ENCODE measurements around the gene DNAH1. TPM values are rescaled to one million over a fixed set of nuclear protein-coding genes. Genes with fewer than 3 reads are reported as not detected.

Gene DNAH1
- total RNA-seq, 2 donors from 2014 or later = 1.5 to 2.5 TPM

DNA sequence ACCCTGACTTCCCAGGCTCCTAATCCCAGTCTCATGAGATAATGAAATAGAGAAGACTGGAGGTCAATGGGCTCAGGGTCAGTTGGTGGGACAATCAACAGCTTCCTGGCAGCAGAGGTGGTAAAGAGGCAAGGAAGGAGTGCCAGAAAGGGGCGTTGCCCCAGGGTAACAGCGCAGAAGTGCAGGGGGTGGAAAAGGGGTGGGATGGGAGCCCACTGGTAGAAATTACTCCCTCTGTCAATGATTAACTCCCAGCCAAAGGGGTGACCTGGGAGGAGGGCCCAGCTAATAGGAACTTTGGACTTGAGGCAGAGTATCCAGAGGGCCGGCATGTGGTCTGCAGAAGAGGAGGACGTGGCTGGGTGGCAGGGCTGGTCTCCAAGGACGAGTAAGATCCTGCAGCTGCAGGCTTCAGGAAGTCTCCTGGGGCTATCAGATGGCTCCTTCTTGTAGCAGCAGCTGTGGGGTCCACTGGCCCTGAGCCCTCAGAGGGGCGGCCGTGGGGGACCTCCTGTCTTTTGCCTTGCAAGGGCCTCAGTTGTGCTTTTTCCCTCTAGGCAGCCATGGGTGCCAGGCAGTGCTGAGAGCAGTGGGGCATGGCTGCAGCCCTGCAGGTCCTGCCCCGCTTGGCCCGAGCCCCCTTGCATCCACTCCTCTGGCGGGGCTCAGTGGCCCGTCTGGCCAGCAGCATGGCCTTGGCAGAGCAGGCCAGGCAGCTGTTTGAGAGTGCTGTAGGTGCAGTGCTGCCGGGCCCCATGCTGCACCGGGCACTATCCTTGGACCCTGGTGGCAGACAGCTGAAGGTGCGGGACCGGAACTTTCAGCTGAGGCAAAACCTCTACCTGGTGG lies 26.1 kb upstream of the DNAH1 start:
- peaks cover 0 to 25% of the 10 kb centered on the region in 2 donors for H3K4me1 ChIP-seq
- H3K9me3 ChIP-seq = no peaks in the 10 kb centered on the region
- peaks cover 17% of the 10 kb centered on the region for H3K36me3 ChIP-seq
- TF ChIP-seq, protein P1, sequence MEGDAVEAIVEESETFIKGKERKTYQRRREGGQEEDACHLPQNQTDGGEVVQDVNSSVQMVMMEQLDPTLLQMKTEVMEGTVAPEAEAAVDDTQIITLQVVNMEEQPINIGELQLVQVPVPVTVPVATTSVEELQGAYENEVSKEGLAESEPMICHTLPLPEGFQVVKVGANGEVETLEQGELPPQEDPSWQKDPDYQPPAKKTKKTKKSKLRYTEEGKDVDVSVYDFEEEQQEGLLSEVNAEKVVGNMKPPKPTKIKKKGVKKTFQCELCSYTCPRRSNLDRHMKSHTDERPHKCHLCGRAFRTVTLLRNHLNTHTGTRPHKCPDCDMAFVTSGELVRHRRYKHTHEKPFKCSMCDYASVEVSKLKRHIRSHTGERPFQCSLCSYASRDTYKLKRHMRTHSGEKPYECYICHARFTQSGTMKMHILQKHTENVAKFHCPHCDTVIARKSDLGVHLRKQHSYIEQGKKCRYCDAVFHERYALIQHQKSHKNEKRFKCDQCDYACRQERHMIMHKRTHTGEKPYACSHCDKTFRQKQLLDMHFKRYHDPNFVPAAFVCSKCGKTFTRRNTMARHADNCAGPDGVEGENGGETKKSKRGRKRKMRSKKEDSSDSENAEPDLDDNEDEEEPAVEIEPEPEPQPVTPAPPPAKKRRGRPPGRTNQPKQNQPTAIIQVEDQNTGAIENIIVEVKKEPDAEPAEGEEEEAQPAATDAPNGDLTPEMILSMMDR (IDR thresholded peaks at IDR 0.05) = no peak
- no peak overlapping the region for H3K27ac ChIP-seq
- no peak overlapping the region for H3K4me3 ChIP-seq
- DNase-seq (ENCODE audit: low spot score) = no peak
- no peaks in the 10 kb centered on the region for H3K27me3 ChIP-seq

DNA sequence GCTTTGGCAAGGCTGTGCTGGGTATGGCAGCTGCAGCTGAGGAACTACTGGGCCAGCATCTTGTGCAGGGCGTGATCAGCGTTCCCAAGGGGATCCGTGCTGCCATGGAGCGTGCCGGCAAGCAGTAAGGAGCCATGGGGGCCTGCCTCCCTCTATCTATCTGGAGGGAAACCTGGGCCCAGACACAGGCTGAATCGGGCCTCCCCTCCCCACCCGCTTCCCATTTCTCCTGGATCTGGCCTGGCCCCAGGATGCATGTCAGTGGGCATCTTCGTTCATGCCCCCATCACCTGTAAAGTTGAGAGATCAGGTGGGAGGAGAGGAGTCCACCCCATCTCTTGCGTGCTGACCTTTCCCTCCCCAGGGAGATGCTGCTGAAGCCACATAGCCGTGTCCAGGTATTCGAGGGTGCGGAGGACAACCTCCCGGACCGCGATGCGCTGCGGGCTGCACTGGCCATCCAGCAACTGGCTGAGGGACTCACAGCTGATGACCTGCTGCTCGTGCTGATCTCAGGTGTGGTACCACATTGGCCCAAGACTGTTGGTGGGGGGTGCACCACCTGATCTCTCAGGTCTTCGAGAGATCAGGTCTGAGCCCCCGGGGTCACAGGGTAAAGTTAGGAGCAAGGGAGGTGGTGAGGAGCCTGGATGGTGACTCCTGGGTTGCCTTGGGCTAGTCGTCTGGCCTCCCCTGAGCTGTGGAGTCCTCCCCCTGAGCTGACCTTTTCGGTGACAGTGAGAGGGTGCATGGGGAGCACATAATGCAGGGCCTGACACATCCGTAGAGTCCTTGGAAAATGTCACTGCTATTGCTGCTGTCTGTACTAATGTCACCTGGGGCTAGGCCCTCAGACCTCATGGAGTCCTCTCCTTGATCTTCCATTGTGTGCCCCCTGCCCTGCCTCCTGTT lies 25.3 kb upstream of the DNAH1 start:
- TF ChIP-seq, protein P1 (IDR thresholded peaks at IDR 0.05) = no peak
- Histone ChIP-seq H3K9me3 (no peaks in the 10 kb centered on the region), H3K36me3 (peaks cover 17% of the 10 kb centered on the region), H3K27ac (no peak overlapping the region), H3K4me3 (no peak overlapping the region), H3K4me1 (peaks cover 0 to 25% of the 10 kb centered on the region in 2 donors), H3K27me3 (no peaks in the 10 kb centered on the region)
- no peak for DNase-seq (ENCODE audit: low spot score)

DNA sequence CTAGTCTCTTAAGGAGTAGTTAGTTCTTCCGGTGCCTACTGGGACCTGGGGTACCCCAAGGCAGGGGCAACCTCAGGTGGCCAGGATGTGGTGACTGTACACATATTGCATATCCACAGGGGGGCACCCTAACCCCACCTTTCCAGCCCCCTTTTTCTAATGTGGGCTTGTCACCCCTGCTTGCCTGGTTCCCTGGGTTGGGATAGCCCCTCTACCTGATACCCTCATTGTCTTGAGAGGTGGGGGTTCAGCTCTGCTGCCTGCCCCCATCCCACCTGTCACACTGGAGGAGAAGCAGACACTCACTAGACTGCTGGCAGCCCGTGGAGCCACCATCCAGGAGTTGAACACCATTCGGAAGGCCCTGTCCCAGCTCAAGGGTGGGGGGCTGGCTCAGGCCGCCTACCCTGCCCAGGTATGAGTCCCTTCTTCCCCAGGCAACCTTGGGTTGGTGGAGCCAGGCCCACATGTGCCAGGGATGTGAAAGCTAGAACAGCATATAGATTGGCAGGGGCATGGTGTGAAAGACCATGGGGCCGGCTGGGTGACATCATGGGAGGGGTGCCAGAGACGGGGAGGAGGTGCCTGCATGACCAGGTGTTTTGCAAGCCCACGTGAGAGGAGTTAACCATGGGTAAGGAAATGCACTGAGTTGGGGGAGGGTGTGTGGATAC lies 24.5 kb upstream of the DNAH1 start:
- H3K36me3 ChIP-seq = peaks cover 17% of the 10 kb centered on the region
- no peak for DNase-seq (ENCODE audit: low spot score)
- no peak overlapping the region for H3K27ac ChIP-seq
- H3K4me3 ChIP-seq = no peak overlapping the region
- no peaks in the 10 kb centered on the region for H3K27me3 ChIP-seq
- no peaks in the 10 kb centered on the region for H3K9me3 ChIP-seq
- TF ChIP-seq, protein P1 (IDR thresholded peaks at IDR 0.05) = peak; percentile 18 to 64
- H3K4me1 ChIP-seq = peaks cover 0 to 21% of the 10 kb centered on the region in 2 donors

DNA sequence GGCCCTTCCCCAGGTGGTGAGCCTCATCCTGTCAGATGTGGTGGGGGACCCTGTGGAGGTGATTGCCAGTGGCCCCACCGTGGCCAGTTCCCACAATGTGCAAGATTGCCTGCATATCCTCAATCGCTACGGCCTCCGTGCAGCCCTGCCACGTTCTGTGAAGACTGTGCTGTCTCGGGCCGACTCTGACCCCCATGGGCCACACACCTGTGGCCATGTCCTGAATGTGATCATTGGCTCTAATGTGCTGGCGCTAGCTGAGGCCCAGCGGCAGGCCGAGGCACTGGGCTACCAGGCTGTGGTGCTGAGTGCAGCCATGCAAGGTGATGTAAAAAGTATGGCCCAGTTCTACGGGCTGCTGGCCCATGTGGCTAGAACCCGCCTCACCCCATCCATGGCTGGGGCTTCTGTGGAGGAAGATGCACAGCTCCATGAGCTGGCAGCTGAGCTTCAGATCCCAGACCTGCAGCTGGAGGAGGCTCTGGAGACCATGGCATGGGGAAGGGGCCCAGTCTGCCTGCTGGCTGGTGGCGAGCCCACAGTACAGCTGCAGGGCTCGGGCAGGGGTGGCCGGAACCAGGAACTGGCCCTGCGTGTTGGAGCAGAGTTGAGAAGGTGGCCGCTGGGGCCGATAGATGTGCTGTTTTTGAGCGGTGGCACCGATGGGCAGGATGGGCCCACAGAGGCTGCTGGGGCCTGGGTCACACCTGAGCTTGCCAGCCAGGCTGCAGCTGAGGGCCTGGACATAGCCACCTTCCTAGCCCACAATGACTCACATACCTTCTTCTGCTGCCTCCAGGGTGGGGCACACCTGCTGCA lies 23.7 kb upstream of the DNAH1 start:
- Histone ChIP-seq H3K4me1 (peaks cover 0 to 13% of the 10 kb centered on the region in 2 donors), H3K27me3 (no peaks in the 10 kb centered on the region), H3K36me3 (peaks cover 17% of the 10 kb centered on the region), H3K27ac (no peak overlapping the region), H3K4me3 (no peak overlapping the region), H3K9me3 (no peaks in the 10 kb centered on the region)
- no peak for DNase-seq (ENCODE audit: low spot score)
- TF ChIP-seq, protein P1 (IDR thresholded peaks at IDR 0.05) = no peak

Measured in right atrium auricular region (tissue), 2 donors.